ENCODE data around the gene TNFAIP8. TPM values are rescaled to one million over a fixed set of nuclear protein-coding genes. Genes with fewer than 3 reads are reported as not detected.
A peak's percentile ranks its signal among the peaks of the same experiment; 100 is the strongest.

TNFAIP8 gene
- total RNA-seq, 3 donors from 2014 or later: 275 to 314 (median 282) TPM

DNA sequence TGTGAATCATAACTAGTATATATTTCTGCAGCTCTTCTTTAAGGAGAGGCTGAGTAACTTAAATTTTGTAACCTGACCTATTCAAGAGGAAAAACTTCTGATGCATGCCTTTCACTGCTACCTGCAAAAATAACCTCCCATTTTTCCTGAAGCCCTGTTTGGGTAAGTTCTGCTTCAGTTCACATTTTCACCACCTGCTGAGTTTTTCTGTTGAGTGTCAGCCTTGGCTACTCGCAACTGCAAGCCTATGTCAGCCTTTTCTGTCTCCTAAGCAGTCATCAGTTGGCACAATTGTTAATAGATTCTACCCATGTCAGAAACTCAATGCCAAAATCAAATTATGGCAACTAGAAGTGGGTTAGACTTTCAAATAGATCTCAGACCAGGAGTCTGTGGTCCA lies 8.2 kb upstream of the TNFAIP8 start:
- ATAC-seq (no peak), DNase-seq (no peak)
- Mint-ChIP-seq H3K27me3 (ENCODE audit: low read depth) (no peaks in the 10 kb centered on the region), H3K4me3 (peak overlapping the region; percentile 60), H3K36me3 (ENCODE audit: insufficient read depth) (peaks cover 22% of the 10 kb centered on the region), H3K4me1 (ENCODE audit: low read depth) (peaks cover 91% of the 10 kb centered on the region), H3K9me3 (no peaks in the 10 kb centered on the region)

- ATAC-seq (no peak), DNase-seq (no peak)
- H3K27me3 Mint-ChIP-seq (ENCODE audit: low read depth): no peaks in the 10 kb centered on the region
- H3K36me3 Mint-ChIP-seq (ENCODE audit: insufficient read depth): peaks cover 24% of the 10 kb centered on the region
- no peaks in the 10 kb centered on the region for H3K9me3 Mint-ChIP-seq
- H3K4me1 Mint-ChIP-seq (ENCODE audit: low read depth): peaks cover 91% of the 10 kb centered on the region
- no peak overlapping the region for H3K4me3 Mint-ChIP-seq
These were observed 7.8 kb upstream of the TNFAIP8 start for GRCh38 chr5:119347991-119348390.

GRCh38 chr5:119353213-119353612 lies 2.6 kb upstream of the TNFAIP8 start:
- ATAC-seq (no peak), DNase-seq (no peak)
- H3K9me3 Mint-ChIP-seq: no peaks in the 10 kb centered on the region
- peaks cover 66% of the 10 kb centered on the region for H3K4me1 Mint-ChIP-seq (ENCODE audit: low read depth)
- H3K27me3 Mint-ChIP-seq (ENCODE audit: low read depth): no peaks in the 10 kb centered on the region
- peaks cover 35% of the 10 kb centered on the region for H3K36me3 Mint-ChIP-seq (ENCODE audit: insufficient read depth)
- peak overlapping the region; percentile 100 for H3K4me3 Mint-ChIP-seq

DNA sequence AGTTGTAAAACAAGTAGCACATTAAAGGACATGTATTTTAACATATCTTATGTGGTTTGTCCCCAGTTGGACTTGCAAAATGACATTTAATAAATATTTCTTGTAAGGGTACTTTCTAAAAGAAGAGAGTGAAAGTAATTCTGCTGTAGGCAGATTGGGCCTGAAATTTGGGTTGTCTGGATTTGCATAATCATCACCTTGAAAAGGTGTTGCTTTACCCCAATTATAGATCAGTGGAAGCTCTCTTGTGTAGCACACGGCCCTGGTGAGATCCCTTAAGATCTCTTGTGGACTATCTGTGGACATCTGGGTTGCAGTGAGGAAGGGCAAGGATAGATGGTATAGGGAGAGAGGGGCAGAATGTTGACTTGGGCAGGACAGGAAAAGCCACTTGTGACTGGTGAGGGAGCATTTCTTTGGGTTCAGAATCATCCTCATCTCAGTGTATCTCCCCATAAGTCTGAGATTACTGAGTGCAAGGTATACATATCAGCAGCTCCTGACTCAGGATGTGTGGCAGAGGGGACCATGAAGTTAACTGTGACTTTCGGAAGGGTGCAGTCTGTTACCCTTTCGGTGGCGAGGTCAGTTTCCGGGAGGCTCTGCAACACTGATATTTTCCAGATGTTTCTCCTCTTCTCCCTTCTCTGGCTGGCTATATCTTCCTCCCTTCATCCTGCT lies 2.0 kb upstream of the TNFAIP8 start:
- H3K36me3 Mint-ChIP-seq (ENCODE audit: insufficient read depth): peaks cover 40% of the 10 kb centered on the region
- no peak for DNase-seq
- no peaks in the 10 kb centered on the region for H3K27me3 Mint-ChIP-seq (ENCODE audit: low read depth)
- ATAC-seq: peak; percentile 51 to 55
- H3K9me3 Mint-ChIP-seq: no peaks in the 10 kb centered on the region
- H3K4me1 Mint-ChIP-seq (ENCODE audit: low read depth): peaks cover 62% of the 10 kb centered on the region
- peak overlapping the region; percentile 100 for H3K4me3 Mint-ChIP-seq

- ATAC-seq: no peak
- H3K9me3 Mint-ChIP-seq: no peaks in the 10 kb centered on the region
- no peaks in the 10 kb centered on the region for H3K27me3 Mint-ChIP-seq (ENCODE audit: low read depth)
- no peak for DNase-seq
- H3K36me3 Mint-ChIP-seq (ENCODE audit: insufficient read depth): peaks cover 45% of the 10 kb centered on the region
- peak overlapping the region; percentile 100 for H3K4me3 Mint-ChIP-seq
- peaks cover 62% of the 10 kb centered on the region for H3K4me1 Mint-ChIP-seq (ENCODE audit: low read depth)
These were observed 1.1 kb upstream of the TNFAIP8 start for GRCh38 chr5:119354537-119355243.

DNA sequence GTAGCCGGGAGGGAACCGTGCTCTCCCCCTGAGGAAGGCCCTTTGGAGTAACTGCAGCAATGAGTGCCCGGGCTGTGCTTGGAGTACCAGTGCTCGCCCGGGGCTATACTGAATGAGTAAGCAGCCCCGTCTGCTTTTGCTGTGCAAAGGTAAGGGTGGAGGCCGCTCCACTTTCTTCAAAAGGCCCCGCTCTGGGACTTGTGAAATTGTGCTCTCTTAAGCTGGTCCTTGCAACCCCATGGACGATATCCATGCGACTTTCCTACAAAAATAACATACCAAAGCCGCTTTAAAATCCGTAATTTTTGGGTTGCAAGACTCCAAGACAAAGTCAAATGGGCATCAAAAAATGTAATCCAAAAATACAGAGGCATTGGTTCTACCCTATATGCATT lies 578 bp upstream of the TNFAIP8 start:
- peak; percentile 52 for DNase-seq
- H3K27me3 Mint-ChIP-seq (ENCODE audit: low read depth): no peaks in the 10 kb centered on the region
- ATAC-seq: peak; percentile 56 to 67
- H3K36me3 Mint-ChIP-seq (ENCODE audit: insufficient read depth): peaks cover 49% of the 10 kb centered on the region
- no peaks in the 10 kb centered on the region for H3K9me3 Mint-ChIP-seq
- peaks cover 62% of the 10 kb centered on the region for H3K4me1 Mint-ChIP-seq (ENCODE audit: low read depth)
- peak overlapping the region; percentile 100 for H3K4me3 Mint-ChIP-seq

DNA sequence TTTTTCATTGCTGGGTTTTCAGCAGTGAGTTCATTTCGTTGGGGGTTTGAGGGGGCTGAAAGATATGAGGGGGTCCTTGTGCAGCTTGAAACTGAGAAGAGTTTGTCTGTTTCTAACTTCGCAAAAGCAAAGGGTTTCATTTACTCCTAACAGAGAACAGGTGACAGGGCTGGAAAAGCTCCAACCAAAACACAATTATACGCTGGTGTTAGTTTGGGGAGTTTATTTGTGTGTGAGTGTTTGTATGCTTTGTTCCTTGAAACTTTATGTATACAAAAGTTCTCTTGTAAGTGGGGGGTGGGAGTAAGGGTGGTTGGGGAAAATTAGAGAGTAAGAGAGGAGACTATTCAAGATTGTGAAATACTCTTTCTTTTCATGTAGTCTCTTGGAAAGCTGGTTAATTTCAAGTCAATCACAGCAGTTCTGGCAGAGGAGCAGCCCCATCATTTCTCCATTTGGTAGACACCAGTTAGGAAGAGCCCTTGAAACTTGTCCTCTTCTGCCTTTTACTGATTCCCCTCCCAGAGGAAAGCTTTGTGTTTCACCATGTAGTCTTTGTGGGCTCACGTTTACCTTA lies 881 bp downstream of the TNFAIP8 start:
- H3K4me1 Mint-ChIP-seq (ENCODE audit: low read depth): peaks cover 65% of the 10 kb centered on the region
- ATAC-seq (no peak), DNase-seq (no peak)
- H3K9me3 Mint-ChIP-seq: no peaks in the 10 kb centered on the region
- H3K4me3 Mint-ChIP-seq: peak overlapping the region; percentile 100
- peaks cover 63% of the 10 kb centered on the region for H3K36me3 Mint-ChIP-seq (ENCODE audit: insufficient read depth)
- no peaks in the 10 kb centered on the region for H3K27me3 Mint-ChIP-seq (ENCODE audit: low read depth)

GRCh38 chr5:119357270-119357669 lies 1.5 kb downstream of the TNFAIP8 start:
- Mint-ChIP-seq H3K9me3 (no peaks in the 10 kb centered on the region), H3K4me3 (peak overlapping the region; percentile 100), H3K4me1 (ENCODE audit: low read depth) (peaks cover 65% of the 10 kb centered on the region), H3K36me3 (ENCODE audit: insufficient read depth) (peaks cover 69% of the 10 kb centered on the region), H3K27me3 (ENCODE audit: low read depth) (no peaks in the 10 kb centered on the region)
- no peak for DNase-seq
- no peak for ATAC-seq

- DNase-seq: no peak
- H3K4me3 Mint-ChIP-seq: peak overlapping the region; percentile 100
- H3K9me3 Mint-ChIP-seq: no peaks in the 10 kb centered on the region
- ATAC-seq: no peak
- H3K4me1 Mint-ChIP-seq (ENCODE audit: low read depth): peaks cover 66% of the 10 kb centered on the region
- no peaks in the 10 kb centered on the region for H3K27me3 Mint-ChIP-seq (ENCODE audit: low read depth)
- H3K36me3 Mint-ChIP-seq (ENCODE audit: insufficient read depth): peaks cover 68% of the 10 kb centered on the region
These were observed 2.1 kb downstream of the TNFAIP8 start for GRCh38 chr5:119357808-119358529.

DNA sequence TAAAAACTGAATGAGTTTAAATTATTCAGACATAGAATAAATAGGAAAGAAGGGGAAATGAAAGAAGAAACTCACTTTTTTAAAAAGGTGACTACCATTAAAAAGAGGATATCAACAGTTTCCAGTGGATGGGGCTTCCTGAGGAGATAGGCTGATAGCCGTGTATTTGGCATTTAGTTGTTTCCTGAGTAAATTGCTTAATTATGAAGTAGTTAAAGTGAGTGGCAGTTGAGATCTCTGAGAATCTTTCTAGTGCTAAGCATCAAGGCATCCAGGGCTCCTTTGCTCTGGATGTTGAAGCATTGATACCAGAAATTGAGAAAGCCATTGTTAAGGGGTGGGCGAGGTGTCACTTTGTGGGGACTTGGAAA lies 2.7 kb downstream of the TNFAIP8 start:
- Mint-ChIP-seq H3K4me3 (peak overlapping the region; percentile 100), H3K4me1 (ENCODE audit: low read depth) (peaks cover 66% of the 10 kb centered on the region), H3K27me3 (ENCODE audit: low read depth) (no peaks in the 10 kb centered on the region), H3K36me3 (ENCODE audit: insufficient read depth) (peaks cover 72% of the 10 kb centered on the region), H3K9me3 (no peaks in the 10 kb centered on the region)
- DNase-seq (no peak), ATAC-seq (no peak)

DNA sequence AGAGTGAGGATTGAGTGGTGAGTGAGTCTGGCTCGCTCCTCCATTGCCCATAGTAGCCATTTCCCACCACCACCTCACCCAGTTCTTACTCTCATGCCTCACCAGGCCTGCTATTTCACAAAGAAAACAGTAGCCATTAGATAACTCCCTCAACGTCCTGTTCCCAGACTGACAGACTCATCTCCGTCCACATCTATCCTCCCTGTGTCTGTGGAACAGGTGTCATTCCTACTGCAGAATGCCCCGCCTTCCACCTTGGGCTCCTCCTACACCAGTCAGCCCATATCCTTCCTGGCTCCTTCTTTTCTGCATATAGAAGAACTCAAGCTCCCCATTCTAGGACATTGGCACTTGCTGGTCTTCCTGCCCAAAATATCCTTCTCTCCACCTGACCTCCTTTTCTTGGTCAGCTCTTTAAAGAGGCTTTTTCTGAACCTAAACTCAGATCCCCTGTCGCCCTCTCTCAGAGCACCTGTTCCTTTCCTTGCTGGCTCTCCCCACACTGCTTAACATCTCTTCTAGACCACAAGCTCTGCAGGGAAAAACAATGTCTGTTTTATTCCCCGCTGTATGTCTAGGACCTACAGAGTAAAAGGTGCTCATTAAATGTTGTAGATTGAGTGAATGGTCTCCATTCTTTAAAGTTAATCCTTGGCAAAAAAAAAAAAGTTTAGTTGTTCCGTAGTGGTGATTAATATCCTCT lies 3.2 kb downstream of the TNFAIP8 start:
- H3K9me3 Mint-ChIP-seq: no peaks in the 10 kb centered on the region
- no peak for ATAC-seq
- no peak for DNase-seq
- H3K36me3 Mint-ChIP-seq (ENCODE audit: insufficient read depth): peaks cover 75% of the 10 kb centered on the region
- peaks cover 66% of the 10 kb centered on the region for H3K4me1 Mint-ChIP-seq (ENCODE audit: low read depth)
- H3K27me3 Mint-ChIP-seq (ENCODE audit: low read depth): no peaks in the 10 kb centered on the region
- H3K4me3 Mint-ChIP-seq: peak overlapping the region; percentile 100

DNA sequence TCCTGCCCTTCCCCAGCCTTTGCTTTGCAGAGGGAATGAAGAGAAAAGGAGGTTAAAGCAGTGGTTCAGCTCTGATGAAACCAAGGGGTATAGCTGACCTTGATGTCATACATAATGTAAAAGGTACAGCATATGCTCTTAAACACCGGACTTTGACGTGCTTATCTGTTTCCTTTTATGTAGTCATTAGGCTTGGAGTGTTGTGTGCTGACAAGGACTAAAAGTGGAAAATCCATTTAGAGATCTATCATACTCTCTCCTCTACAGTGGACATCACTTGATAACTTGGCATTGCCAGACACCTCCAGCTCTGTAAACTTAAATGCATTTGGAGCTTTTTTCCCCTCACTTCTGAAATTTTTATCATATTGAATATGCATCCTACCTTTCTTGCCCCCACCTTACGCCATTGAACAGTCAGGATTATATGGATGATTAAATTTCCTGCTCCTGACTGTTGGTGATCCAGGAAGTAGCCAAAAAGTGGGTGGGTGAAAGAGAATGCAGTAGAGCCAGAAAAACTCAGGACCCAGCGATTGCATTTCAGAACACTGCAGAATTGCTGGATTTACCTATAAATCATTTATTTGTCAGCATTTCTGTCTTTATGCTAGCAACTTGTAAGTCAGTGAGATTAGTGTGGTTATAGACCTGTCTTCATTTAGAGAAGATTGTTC lies 4.1 kb downstream of the TNFAIP8 start:
- H3K4me3 Mint-ChIP-seq: peak overlapping the region; percentile 100
- no peaks in the 10 kb centered on the region for H3K27me3 Mint-ChIP-seq (ENCODE audit: low read depth)
- H3K9me3 Mint-ChIP-seq: no peaks in the 10 kb centered on the region
- no peak for ATAC-seq
- DNase-seq: no peak
- H3K36me3 Mint-ChIP-seq (ENCODE audit: insufficient read depth): peaks cover 80% of the 10 kb centered on the region
- peaks cover 64% of the 10 kb centered on the region for H3K4me1 Mint-ChIP-seq (ENCODE audit: low read depth)

- no peak for ATAC-seq
- peaks cover 87% of the 10 kb centered on the region for H3K36me3 Mint-ChIP-seq (ENCODE audit: insufficient read depth)
These were observed 5.2 kb downstream of the TNFAIP8 start for GRCh38 chr5:119360905-119361593.

More at GRCh38 chr5:119360905-119361593, 5.2 kb downstream of the TNFAIP8 start:
- Mint-ChIP-seq H3K9me3 (peaks cover 4% of the 10 kb centered on the region), H3K27me3 (ENCODE audit: low read depth) (no peaks in the 10 kb centered on the region), H3K4me3 (peak overlapping the region; percentile 100), H3K4me1 (ENCODE audit: low read depth) (peaks cover 76% of the 10 kb centered on the region)
- DNase-seq: no peak

All from activated T-cell treated with anti-CD3 and anti-CD28 coated beads, Interleukin-2, amount 50 U/mL, for 4 hours (primary cell).